SK-N-SH treated with all-trans-retinoic acid at 6 μM for 48 hours (cell line): ENCODE results near the gene SLC52A3.

Experiments used
- ARNTL ChIP-seq: fragments of 450-650 bp; formaldehyde crosslinking; IDR thresholded peaks from 2 replicates; pipeline ENCODE4 v1.5.0; 2020; ENCODE audit warnings: low read depth, mild to moderate bottlenecking, moderate library complexity, borderline replicate concordance
- CREB5 ChIP-seq: fragments of 250-450 bp; sonication (Bioruptor Pico); IDR thresholded peaks from 2 replicates; pipeline ENCODE4 v1.5.1; 2020; ENCODE audit warnings: low read depth, mild to moderate bottlenecking, moderate library complexity
- CSDC2 ChIP-seq: fragments of 250-450 bp; sonication (Bioruptor Pico); IDR thresholded peaks from 2 replicates; pipeline ENCODE4 v1.5.0; 2020; ENCODE audit warnings: mild to moderate bottlenecking, moderate library complexity
- CSRNP3 ChIP-seq: fragments of 250-450 bp; sonication (Bioruptor Pico); IDR thresholded peaks from 2 replicates; pipeline ENCODE4 v1.5.1; 2021; ENCODE audit warnings: mild to moderate bottlenecking, moderate library complexity
- PATZ1 ChIP-seq: fragments of 250-450 bp; sonication (Bioruptor Pico); IDR thresholded peaks from 2 replicates; pipeline ENCODE4 v1.8.0; 2020; ENCODE audit warnings: mild to moderate bottlenecking, moderate library complexity, borderline replicate concordance
- PPARA ChIP-seq: fragments of 250-450 bp; sonication (Bioruptor Pico); IDR thresholded peaks from 2 replicates; pipeline ENCODE4 v1.5.0; 2020; ENCODE audit warnings: mild to moderate bottlenecking, borderline replicate concordance
- RARB ChIP-seq: fragments of 250-450 bp; sonication (Bioruptor Pico); IDR thresholded peaks from 2 replicates; pipeline ENCODE4 v1.8.0; 2021; ENCODE audit warnings: mild to moderate bottlenecking, moderate library complexity
- SNAI2 ChIP-seq: fragments of 250-450 bp; sonication (Bioruptor Pico); IDR thresholded peaks from 2 replicates; pipeline ENCODE4 v1.5.0; 2020; ENCODE audit warnings: mild to moderate bottlenecking, moderate library complexity
- ZC3H10 ChIP-seq: fragments of 250-450 bp; sonication (Bioruptor Pico); IDR thresholded peaks from 2 replicates; pipeline ENCODE4 v1.5.1; 2021; ENCODE audit warnings: mild to moderate bottlenecking, moderate library complexity
- ZFP30 ChIP-seq: fragments of 450-650 bp; formaldehyde crosslinking; IDR thresholded peaks from 2 replicates; pipeline ENCODE4 v1.5.0; 2022; ENCODE audit warnings: mild to moderate bottlenecking, moderate library complexity
- ZNF70 ChIP-seq: fragments of 450-650 bp; formaldehyde crosslinking; IDR thresholded peaks from 2 replicates; pipeline ENCODE4 v1.5.0; 2020; ENCODE audit warnings: mild to moderate bottlenecking, moderate library complexity

- TF ChIP-seq ARNTL (CRISPR knock-in tag) (no peak), ZFP30 (no peak), SNAI2 (CRISPR knock-in tag) (no peak), PPARA (CRISPR knock-in tag) (no peak), ZNF70 (CRISPR knock-in tag) (no peak), PATZ1 (CRISPR knock-in tag) (no peak), CSDC2 (CRISPR knock-in tag) (no peak), CREB5 (no peak), RARB (CRISPR knock-in tag) (no peak), ZC3H10 (CRISPR knock-in tag) (no peak), CSRNP3 (CRISPR knock-in tag) (no peak)
These were observed 22.5 kb downstream of the SLC52A3 start for GRCh38 chr20:745683-746301.
